GM23338 (cell line): ENCODE data around the gene RUNDC3A. TPM values are rescaled to one million over a fixed set of nuclear protein-coding genes. Genes with fewer than 3 reads are reported as not detected.

Source experiments
- ATAC-seq: fragments of 200-7000 bp; cut with Tn5 transposase; 3 replicates; pipeline ENCODE4 v1.9.1; 2020
- DNase-seq: peaks from one replicate; pipeline ENCODE4 v3.0.0-alpha.2; 2015; ENCODE audit warnings: low spot score
- H2AFZ ChIP-seq: fragments of 200-600 bp; sonication (generic); 2 replicates; pipeline ENCODE4 v1.8.0; 2016; ENCODE audit warnings: antibody characterized with exemption, mild to moderate bottlenecking, moderate library complexity
- H3F3A ChIP-seq: fragments of 200-600 bp; sonication (generic); replicated peaks from 2 replicates; pipeline ENCODE4 v1.8.0; 2017; ENCODE audit warnings: antibody characterized with exemption, mixed run types, low read depth
- H3K27ac ChIP-seq: fragments of 200-600 bp; sonication (generic); 2 replicates; pipeline ENCODE4 v1.6.1; 2016; ENCODE audit warnings: low read depth
- H3K27me3 ChIP-seq: fragments of 200-600 bp; sonication (generic); 2 replicates; pipeline ENCODE4 v1.8.0; 2016; ENCODE audit warnings: mild to moderate bottlenecking, mixed run types, moderate library complexity; ENCODE audit not compliant: insufficient read depth
- H3K36me3 ChIP-seq: fragments of 200-600 bp; sonication (generic); 2 replicates; pipeline ENCODE4 v1.8.0; 2016; ENCODE audit warnings: mild to moderate bottlenecking; ENCODE audit not compliant: insufficient read depth
- H3K4me1 ChIP-seq: fragments of 200-600 bp; sonication (generic); 2 replicates; pipeline ENCODE4 v1.8.0; 2016; ENCODE audit warnings: mild to moderate bottlenecking, moderate library complexity; ENCODE audit not compliant: insufficient read depth
- H3K4me2 ChIP-seq: fragments of 200-600 bp; sonication (generic); 2 replicates; pipeline ENCODE4 v1.7.1; 2017; ENCODE audit warnings: mixed run types
- H3K4me3 ChIP-seq: fragments of 200-600 bp; sonication (generic); 2 replicates; pipeline ENCODE4 v1.6.1; 2016; ENCODE audit warnings: mixed run types
- H3K79me2 ChIP-seq: fragments of 200-600 bp; sonication (generic); replicated peaks from 2 replicates; pipeline ENCODE4 v1.8.0; 2017; ENCODE audit warnings: mild to moderate bottlenecking; ENCODE audit not compliant: insufficient read depth
- H3K9me2 ChIP-seq: fragments of 200-600 bp; sonication (generic); 2 replicates; pipeline ENCODE4 v1.8.0; 2017; ENCODE audit not compliant: insufficient read depth
- H4K20me1 ChIP-seq: fragments of 200-600 bp; sonication (generic); replicated peaks from 2 replicates; pipeline ENCODE4 v1.8.0; 2017; ENCODE audit warnings: mild to moderate bottlenecking; ENCODE audit not compliant: insufficient read depth
- H3K27ac Mint-ChIP-seq: 2 replicates; pipeline ENCODE4 v1.8.0; 2020; ENCODE audit warnings: inconsistent platforms, mild to moderate bottlenecking, moderate library complexity, mixed read lengths
- H3K27me3 Mint-ChIP-seq: 3 replicates; pipeline ENCODE4 v1.8.0; 2022; ENCODE audit warnings: low read depth, mild to moderate bottlenecking, moderate library complexity, mixed read lengths, inconsistent platforms; ENCODE audit not compliant: insufficient read depth, poor library complexity
- H3K36me3 Mint-ChIP-seq: 3 replicates; pipeline ENCODE4 v1.8.0; 2021; ENCODE audit warnings: low read depth, mild to moderate bottlenecking, inconsistent platforms, moderate library complexity, mixed read lengths
- H3K4me1 Mint-ChIP-seq: 3 replicates; pipeline ENCODE4 v1.8.0; 2020; ENCODE audit warnings: mild to moderate bottlenecking, inconsistent platforms, mixed read lengths
- H3K4me3 Mint-ChIP-seq: 3 replicates; pipeline ENCODE4 v1.8.0; 2021; ENCODE audit warnings: moderate library complexity, mild to moderate bottlenecking, inconsistent platforms, mixed read lengths
- H3K9me3 Mint-ChIP-seq: 3 replicates; pipeline ENCODE4 v1.8.0; 2020; ENCODE audit warnings: moderate library complexity, mild to moderate bottlenecking, inconsistent platforms, mixed read lengths
- CREB1 ChIP-seq: fragments of 250-450 bp; sonication (Bioruptor Pico); IDR thresholded peaks from 2 replicates; pipeline ENCODE4 v1.5.0; 2020; ENCODE audit warnings: low read depth, mild to moderate bottlenecking, moderate library complexity
- EZH2 ChIP-seq: fragments of 200-600 bp; sonication (generic); IDR thresholded peaks from one replicate; pipeline ENCODE4 v1.8.0; 2017; ENCODE audit warnings: antibody characterized with exemption, mild to moderate bottlenecking, low read depth; ENCODE audit not compliant: unreplicated experiment
- EZH2phosphoT487 ChIP-seq: fragments of 200-600 bp; sonication (generic); IDR thresholded peaks from one replicate; pipeline ENCODE4 v1.8.1; 2018; ENCODE audit warnings: antibody characterized with exemption; ENCODE audit not compliant: unreplicated experiment
- JUNB ChIP-seq: IDR thresholded peaks from one replicate; pipeline ENCODE4 v1.6.1; 2016; ENCODE audit warnings: antibody characterized with exemption; ENCODE audit not compliant: unreplicated experiment
- NANOG ChIP-seq: IDR thresholded peaks from 2 replicates; pipeline ENCODE4 v1.6.1; 2016; ENCODE audit warnings: antibody characterized with exemption, borderline replicate concordance
- POLR2AphosphoS5 ChIP-seq: IDR thresholded peaks from 2 replicates; pipeline ENCODE4 v1.6.1; 2016; ENCODE audit warnings: antibody characterized with exemption, low read depth
- STAT1 ChIP-seq: IDR thresholded peaks from one replicate; pipeline ENCODE4 v1.6.1; 2016; ENCODE audit warnings: antibody characterized with exemption; ENCODE audit not compliant: unreplicated experiment
- ZNF114 ChIP-seq: fragments of 250-450 bp; sonication (Bioruptor Pico); IDR thresholded peaks from 2 replicates; pipeline ENCODE4 v1.5.0; 2020; ENCODE audit warnings: mild to moderate bottlenecking, moderate library complexity
- ZNF331 ChIP-seq: fragments of 250-450 bp; sonication (Bioruptor Pico); IDR thresholded peaks from 2 replicates; pipeline ENCODE4 v1.5.0; 2020; ENCODE audit warnings: low read depth, mild to moderate bottlenecking, moderate library complexity
- polyA plus RNA-seq: library from polyadenylated mRNA; unstranded; fragments of >200 nt; fragmentation: Nextera tagmentation; extraction: Ambion mirVana; gene quantifications from 2 replicates; pipeline ENCODE4 v1.2.1, GENCODE V29; 2016
- total RNA-seq: library from RNA; depleted of rRNA; stranded (reverse); fragments of >200 nt; shearing (Covaris generic); gene quantifications from 2 replicates; pipeline ENCODE4 v1.2.3, GENCODE V29; 2014
- TF ChIP-seq, protein P1 (sequence below), 2 experiments: fragments of 200-600 bp in 1 of 2; sonication (generic) in 1 of 2; conservative IDR thresholded peaks; 2 replicates each; pipeline versions ENCODE4 v1.5.1 to v1.6.1; 2016 to 2017; ENCODE audit warnings: antibody characterized with exemption in 2 of 2, low read depth in 2 of 2, mild to moderate bottlenecking in 2 of 2, moderate library complexity in 1 of 2
- TF ChIP-seq, protein P2 (sequence below): fragments of 250-450 bp; sonication (Bioruptor Pico); IDR thresholded peaks from 2 replicates; pipeline ENCODE4 v1.5.0; 2020; ENCODE audit warnings: mild to moderate bottlenecking, moderate library complexity
- TF ChIP-seq, protein P3 (sequence below): IDR thresholded peaks from one replicate; pipeline ENCODE4 v1.6.1; 2018; ENCODE audit warnings: antibody characterized with exemption; ENCODE audit not compliant: unreplicated experiment
- TF ChIP-seq, protein P4 (sequence below): IDR thresholded peaks from 2 replicates; pipeline ENCODE4 v1.6.1; 2016; ENCODE audit warnings: antibody characterized with exemption

Gene RUNDC3A
- total and polyA plus RNA-seq, 2 experiments from 2014 or later: 3.7 to 5.5 TPM

- no peak for ATAC-seq
- no peaks in the 10 kb centered on the region for H3K27me3 ChIP-seq
- peak overlapping the region; percentile 33; the same call in 1 of the 2 replicates for H2AFZ ChIP-seq
- H3K36me3 ChIP-seq: no peaks in the 10 kb centered on the region
- H3K4me1 ChIP-seq: peaks cover 7% of the 10 kb centered on the region; the same call in 1 of the 2 replicates
- TF ChIP-seq JUNB (no peak), STAT1 (no peak), EZH2 (no peak), NANOG (no peak), CREB1 (CRISPR knock-in tag) (no peak), ZNF331 (CRISPR knock-in tag) (no peak), EZH2phosphoT487 (no peak), ZNF114 (no peak), POLR2AphosphoS5 (no peak)
- TF ChIP-seq, protein P1, sequence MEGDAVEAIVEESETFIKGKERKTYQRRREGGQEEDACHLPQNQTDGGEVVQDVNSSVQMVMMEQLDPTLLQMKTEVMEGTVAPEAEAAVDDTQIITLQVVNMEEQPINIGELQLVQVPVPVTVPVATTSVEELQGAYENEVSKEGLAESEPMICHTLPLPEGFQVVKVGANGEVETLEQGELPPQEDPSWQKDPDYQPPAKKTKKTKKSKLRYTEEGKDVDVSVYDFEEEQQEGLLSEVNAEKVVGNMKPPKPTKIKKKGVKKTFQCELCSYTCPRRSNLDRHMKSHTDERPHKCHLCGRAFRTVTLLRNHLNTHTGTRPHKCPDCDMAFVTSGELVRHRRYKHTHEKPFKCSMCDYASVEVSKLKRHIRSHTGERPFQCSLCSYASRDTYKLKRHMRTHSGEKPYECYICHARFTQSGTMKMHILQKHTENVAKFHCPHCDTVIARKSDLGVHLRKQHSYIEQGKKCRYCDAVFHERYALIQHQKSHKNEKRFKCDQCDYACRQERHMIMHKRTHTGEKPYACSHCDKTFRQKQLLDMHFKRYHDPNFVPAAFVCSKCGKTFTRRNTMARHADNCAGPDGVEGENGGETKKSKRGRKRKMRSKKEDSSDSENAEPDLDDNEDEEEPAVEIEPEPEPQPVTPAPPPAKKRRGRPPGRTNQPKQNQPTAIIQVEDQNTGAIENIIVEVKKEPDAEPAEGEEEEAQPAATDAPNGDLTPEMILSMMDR (conservative IDR thresholded peaks at IDR 0.05; ENCODE audit: low read depth in 2 of 2): no peak
- TF ChIP-seq, protein P2, sequence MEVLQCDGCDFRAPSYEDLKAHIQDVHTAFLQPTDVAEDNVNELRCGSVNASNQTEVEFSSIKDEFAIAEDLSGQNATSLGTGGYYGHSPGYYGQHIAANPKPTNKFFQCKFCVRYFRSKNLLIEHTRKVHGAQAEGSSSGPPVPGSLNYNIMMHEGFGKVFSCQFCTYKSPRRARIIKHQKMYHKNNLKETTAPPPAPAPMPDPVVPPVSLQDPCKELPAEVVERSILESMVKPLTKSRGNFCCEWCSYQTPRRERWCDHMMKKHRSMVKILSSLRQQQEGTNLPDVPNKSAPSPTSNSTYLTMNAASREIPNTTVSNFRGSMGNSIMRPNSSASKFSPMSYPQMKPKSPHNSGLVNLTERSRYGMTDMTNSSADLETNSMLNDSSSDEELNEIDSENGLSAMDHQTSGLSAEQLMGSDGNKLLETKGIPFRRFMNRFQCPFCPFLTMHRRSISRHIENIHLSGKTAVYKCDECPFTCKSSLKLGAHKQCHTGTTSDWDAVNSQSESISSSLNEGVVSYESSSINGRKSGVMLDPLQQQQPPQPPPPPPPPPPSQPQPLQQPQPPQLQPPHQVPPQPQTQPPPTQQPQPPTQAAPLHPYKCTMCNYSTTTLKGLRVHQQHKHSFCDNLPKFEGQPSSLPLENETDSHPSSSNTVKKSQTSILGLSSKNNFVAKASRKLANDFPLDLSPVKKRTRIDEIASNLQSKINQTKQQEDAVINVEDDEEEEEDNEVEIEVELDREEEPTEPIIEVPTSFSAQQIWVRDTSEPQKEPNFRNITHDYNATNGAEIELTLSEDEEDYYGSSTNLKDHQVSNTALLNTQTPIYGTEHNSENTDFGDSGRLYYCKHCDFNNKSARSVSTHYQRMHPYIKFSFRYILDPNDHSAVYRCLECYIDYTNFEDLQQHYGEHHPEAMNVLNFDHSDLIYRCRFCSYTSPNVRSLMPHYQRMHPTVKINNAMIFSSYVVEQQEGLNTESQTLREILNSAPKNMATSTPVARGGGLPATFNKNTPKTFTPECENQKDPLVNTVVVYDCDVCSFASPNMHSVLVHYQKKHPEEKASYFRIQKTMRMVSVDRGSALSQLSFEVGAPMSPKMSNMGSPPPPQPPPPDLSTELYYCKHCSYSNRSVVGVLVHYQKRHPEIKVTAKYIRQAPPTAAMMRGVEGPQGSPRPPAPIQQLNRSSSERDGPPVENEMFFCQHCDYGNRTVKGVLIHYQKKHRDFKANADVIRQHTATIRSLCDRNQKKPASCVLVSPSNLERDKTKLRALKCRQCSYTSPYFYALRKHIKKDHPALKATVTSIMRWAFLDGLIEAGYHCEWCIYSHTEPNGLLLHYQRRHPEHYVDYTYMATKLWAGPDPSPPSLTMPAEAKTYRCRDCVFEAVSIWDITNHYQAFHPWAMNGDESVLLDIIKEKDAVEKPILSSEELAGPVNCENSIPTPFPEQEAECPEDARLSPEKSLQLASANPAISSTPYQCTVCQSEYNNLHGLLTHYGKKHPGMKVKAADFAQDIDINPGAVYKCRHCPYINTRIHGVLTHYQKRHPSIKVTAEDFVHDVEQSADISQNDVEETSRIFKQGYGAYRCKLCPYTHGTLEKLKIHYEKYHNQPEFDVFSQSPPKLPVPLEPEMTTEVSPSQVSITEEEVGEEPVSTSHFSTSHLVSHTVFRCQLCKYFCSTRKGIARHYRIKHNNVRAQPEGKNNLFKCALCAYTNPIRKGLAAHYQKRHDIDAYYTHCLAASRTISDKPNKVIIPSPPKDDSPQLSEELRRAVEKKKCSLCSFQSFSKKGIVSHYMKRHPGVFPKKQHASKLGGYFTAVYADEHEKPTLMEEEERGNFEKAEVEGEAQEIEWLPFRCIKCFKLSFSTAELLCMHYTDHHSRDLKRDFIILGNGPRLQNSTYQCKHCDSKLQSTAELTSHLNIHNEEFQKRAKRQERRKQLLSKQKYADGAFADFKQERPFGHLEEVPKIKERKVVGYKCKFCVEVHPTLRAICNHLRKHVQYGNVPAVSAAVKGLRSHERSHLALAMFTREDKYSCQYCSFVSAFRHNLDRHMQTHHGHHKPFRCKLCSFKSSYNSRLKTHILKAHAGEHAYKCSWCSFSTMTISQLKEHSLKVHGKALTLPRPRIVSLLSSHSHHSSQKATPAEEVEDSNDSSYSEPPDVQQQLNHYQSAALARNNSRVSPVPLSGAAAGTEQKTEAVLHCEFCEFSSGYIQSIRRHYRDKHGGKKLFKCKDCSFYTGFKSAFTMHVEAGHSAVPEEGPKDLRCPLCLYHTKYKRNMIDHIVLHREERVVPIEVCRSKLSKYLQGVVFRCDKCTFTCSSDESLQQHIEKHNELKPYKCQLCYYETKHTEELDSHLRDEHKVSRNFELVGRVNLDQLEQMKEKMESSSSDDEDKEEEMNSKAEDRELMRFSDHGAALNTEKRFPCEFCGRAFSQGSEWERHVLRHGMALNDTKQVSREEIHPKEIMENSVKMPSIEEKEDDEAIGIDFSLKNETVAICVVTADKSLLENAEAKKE (CRISPR knock-in tag): no peak
- TF ChIP-seq, protein P3, sequence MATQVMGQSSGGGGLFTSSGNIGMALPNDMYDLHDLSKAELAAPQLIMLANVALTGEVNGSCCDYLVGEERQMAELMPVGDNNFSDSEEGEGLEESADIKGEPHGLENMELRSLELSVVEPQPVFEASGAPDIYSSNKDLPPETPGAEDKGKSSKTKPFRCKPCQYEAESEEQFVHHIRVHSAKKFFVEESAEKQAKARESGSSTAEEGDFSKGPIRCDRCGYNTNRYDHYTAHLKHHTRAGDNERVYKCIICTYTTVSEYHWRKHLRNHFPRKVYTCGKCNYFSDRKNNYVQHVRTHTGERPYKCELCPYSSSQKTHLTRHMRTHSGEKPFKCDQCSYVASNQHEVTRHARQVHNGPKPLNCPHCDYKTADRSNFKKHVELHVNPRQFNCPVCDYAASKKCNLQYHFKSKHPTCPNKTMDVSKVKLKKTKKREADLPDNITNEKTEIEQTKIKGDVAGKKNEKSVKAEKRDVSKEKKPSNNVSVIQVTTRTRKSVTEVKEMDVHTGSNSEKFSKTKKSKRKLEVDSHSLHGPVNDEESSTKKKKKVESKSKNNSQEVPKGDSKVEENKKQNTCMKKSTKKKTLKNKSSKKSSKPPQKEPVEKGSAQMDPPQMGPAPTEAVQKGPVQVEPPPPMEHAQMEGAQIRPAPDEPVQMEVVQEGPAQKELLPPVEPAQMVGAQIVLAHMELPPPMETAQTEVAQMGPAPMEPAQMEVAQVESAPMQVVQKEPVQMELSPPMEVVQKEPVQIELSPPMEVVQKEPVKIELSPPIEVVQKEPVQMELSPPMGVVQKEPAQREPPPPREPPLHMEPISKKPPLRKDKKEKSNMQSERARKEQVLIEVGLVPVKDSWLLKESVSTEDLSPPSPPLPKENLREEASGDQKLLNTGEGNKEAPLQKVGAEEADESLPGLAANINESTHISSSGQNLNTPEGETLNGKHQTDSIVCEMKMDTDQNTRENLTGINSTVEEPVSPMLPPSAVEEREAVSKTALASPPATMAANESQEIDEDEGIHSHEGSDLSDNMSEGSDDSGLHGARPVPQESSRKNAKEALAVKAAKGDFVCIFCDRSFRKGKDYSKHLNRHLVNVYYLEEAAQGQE: no peak
- TF ChIP-seq, protein P4, sequence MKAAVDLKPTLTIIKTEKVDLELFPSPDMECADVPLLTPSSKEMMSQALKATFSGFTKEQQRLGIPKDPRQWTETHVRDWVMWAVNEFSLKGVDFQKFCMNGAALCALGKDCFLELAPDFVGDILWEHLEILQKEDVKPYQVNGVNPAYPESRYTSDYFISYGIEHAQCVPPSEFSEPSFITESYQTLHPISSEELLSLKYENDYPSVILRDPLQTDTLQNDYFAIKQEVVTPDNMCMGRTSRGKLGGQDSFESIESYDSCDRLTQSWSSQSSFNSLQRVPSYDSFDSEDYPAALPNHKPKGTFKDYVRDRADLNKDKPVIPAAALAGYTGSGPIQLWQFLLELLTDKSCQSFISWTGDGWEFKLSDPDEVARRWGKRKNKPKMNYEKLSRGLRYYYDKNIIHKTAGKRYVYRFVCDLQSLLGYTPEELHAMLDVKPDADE: no peak
- no peaks in the 10 kb centered on the region for H3K79me2 ChIP-seq
- no peaks in the 10 kb centered on the region for H3K9me3 Mint-ChIP-seq
- no peak for DNase-seq
- H3K4me3 ChIP-seq: no peak overlapping the region
- H3K36me3 Mint-ChIP-seq: no peaks in the 10 kb centered on the region; the same call in 2 of the 3 replicates
- H3K27me3 Mint-ChIP-seq: peaks cover 15% of the 10 kb centered on the region
- H3K9me2 ChIP-seq: no peaks in the 10 kb centered on the region
- peaks cover 20% of the 10 kb centered on the region for H3K4me1 Mint-ChIP-seq
- no peak overlapping the region for H3K27ac ChIP-seq
- no peak overlapping the region for H3K4me2 ChIP-seq
- no peaks in the 10 kb centered on the region for H3F3A ChIP-seq
- H3K27ac Mint-ChIP-seq: no peak overlapping the region
- H4K20me1 ChIP-seq: no peaks in the 10 kb centered on the region
- H3K4me3 Mint-ChIP-seq: no peak overlapping the region
Measured at GRCh38 chr17:44272954-44273353, 35.4 kb upstream of the RUNDC3A start.
